ENCODE results near the gene TIGD6. TPM values are rescaled to one million over a fixed set of nuclear protein-coding genes. Genes with fewer than 3 reads are reported as not detected.

Gene TIGD6
- polyA plus RNA-seq, 6 donors from 2014 or later: 3.4 to 6.4 (median 4.0) TPM

- Mint-ChIP-seq H3K27me3 (no peaks in the 10 kb centered on the region), H3K4me3 (no peak overlapping the region), H3K9me3 (no peaks in the 10 kb centered on the region), H3K4me1 (peaks cover 0 to 1% (median 0%) of the 10 kb centered on the region in 3 donors), H3K27ac (no peak overlapping the region), H3K36me3 (peaks cover 11 to 18% of the 10 kb centered on the region in 2 donors)
- no peak for DNase-seq
- ATAC-seq (ENCODE audit: low read depth in 2 of 2): no peak
Observed at GRCh38 chr5:149982505-149982904, 17.9 kb downstream of the TIGD6 start.

GRCh38 chr5:149981206-149981605, 19.2 kb downstream of the TIGD6 start:
- peaks cover 11 to 20% of the 10 kb centered on the region in 2 donors for H3K36me3 Mint-ChIP-seq
- no peak overlapping the region for H3K27ac Mint-ChIP-seq
- H3K9me3 Mint-ChIP-seq: no peaks in the 10 kb centered on the region
- ATAC-seq (ENCODE audit: low read depth in 2 of 2) (no peak), DNase-seq (no peak)
- no peaks in the 10 kb centered on the region for H3K27me3 Mint-ChIP-seq
- peaks cover 0 to 4% (median 0%) of the 10 kb centered on the region in 3 donors for H3K4me1 Mint-ChIP-seq
- no peak overlapping the region for H3K4me3 Mint-ChIP-seq

- Mint-ChIP-seq H3K4me1 (peaks cover 0 to 4% (median 2%) of the 10 kb centered on the region in 3 donors), H3K36me3 (peaks cover 15 to 20% of the 10 kb centered on the region in 2 donors), H3K27me3 (no peaks in the 10 kb centered on the region), H3K4me3 (no peak overlapping the region), H3K27ac (no peak overlapping the region), H3K9me3 (no peaks in the 10 kb centered on the region)
- ATAC-seq (ENCODE audit: low read depth in 2 of 2) (no peak), DNase-seq (no peak)
Observed at GRCh38 chr5:149979896-149980295, 20.6 kb downstream of the TIGD6 start.

GRCh38 chr5:149975409-149975808, 25.0 kb downstream of the TIGD6 start:
- Mint-ChIP-seq H3K4me3 (no peak overlapping the region), H3K27me3 (no peaks in the 10 kb centered on the region), H3K4me1 (peaks cover 3 to 13% (median 8%) of the 10 kb centered on the region in 3 donors), H3K27ac (peak overlapping the region in 1 of 6 donors; percentile 19), H3K36me3 (peaks cover 7 to 14% of the 10 kb centered on the region in 2 donors), H3K9me3 (no peaks in the 10 kb centered on the region)
- no peak for ATAC-seq (ENCODE audit: low read depth in 2 of 2)
- no peak for DNase-seq

GRCh38 chr5:149969181-149969930, 31.1 kb downstream of the TIGD6 start:
- Mint-ChIP-seq H3K27ac (no peak overlapping the region), H3K4me1 (peaks cover 4 to 22% (median 16%) of the 10 kb centered on the region in 3 donors), H3K4me3 (no peak overlapping the region), H3K36me3 (peaks cover 0 to 9% of the 10 kb centered on the region in 2 donors), H3K9me3 (no peaks in the 10 kb centered on the region), H3K27me3 (no peaks in the 10 kb centered on the region)
- ATAC-seq (ENCODE audit: low read depth in 2 of 2): no peak
- no peak for DNase-seq

GRCh38 chr5:149966946-149967345, 33.5 kb downstream of the TIGD6 start:
- no peaks in the 10 kb centered on the region for H3K9me3 Mint-ChIP-seq
- H3K4me3 Mint-ChIP-seq: no peak overlapping the region
- peaks cover 13 to 27% (median 15%) of the 10 kb centered on the region in 3 donors for H3K4me1 Mint-ChIP-seq
- no peak for ATAC-seq (ENCODE audit: low read depth in 2 of 2)
- no peak overlapping the region for H3K27ac Mint-ChIP-seq
- peaks cover 0 to 9% of the 10 kb centered on the region in 2 donors for H3K36me3 Mint-ChIP-seq
- H3K27me3 Mint-ChIP-seq: no peaks in the 10 kb centered on the region
- no peak for DNase-seq

- H3K4me1 Mint-ChIP-seq: peaks cover 25 to 43% (median 32%) of the 10 kb centered on the region in 3 donors
- ATAC-seq (ENCODE audit: low read depth in 2 of 2) (no peak), DNase-seq (no peak)
Observed at GRCh38 chr5:149963729-149964128, 36.7 kb downstream of the TIGD6 start.

GRCh38 chr5:149962601-149963300, 37.7 kb downstream of the TIGD6 start:
- no peak for DNase-seq
- peak overlapping the region in 2 of 6 donors; percentile 14 to 52 for H3K27ac Mint-ChIP-seq
- H3K4me1 Mint-ChIP-seq: peaks cover 25 to 42% (median 32%) of the 10 kb centered on the region in 3 donors
- no peaks in the 10 kb centered on the region for H3K9me3 Mint-ChIP-seq
- H3K27me3 Mint-ChIP-seq: no peaks in the 10 kb centered on the region
- H3K4me3 Mint-ChIP-seq: peak overlapping the region in 3 of 8 donors; percentile 3 to 96 (median 4)
- no peak for ATAC-seq (ENCODE audit: low read depth in 2 of 2)
- H3K36me3 Mint-ChIP-seq: no peaks in the 10 kb centered on the region

More at GRCh38 chr5:149963729-149964128, 36.7 kb downstream of the TIGD6 start:
- no peaks in the 10 kb centered on the region for H3K9me3 Mint-ChIP-seq
- H3K27ac Mint-ChIP-seq: no peak overlapping the region
- H3K4me3 Mint-ChIP-seq: peak overlapping the region in 1 of 8 donors; percentile 56
- no peaks in the 10 kb centered on the region for H3K27me3 Mint-ChIP-seq
- no peaks in the 10 kb centered on the region for H3K36me3 Mint-ChIP-seq

- no peaks in the 10 kb centered on the region for H3K9me3 Mint-ChIP-seq
- no peak for DNase-seq
- peak overlapping the region in 7 of 8 donors; percentile 26 to 98 (median 91) for H3K4me3 Mint-ChIP-seq
- H3K27me3 Mint-ChIP-seq: no peaks in the 10 kb centered on the region
- no peaks in the 10 kb centered on the region for H3K36me3 Mint-ChIP-seq
- H3K4me1 Mint-ChIP-seq: peaks cover 25 to 34% (median 32%) of the 10 kb centered on the region in 3 donors
- no peak for ATAC-seq (ENCODE audit: low read depth in 2 of 2)
- peak overlapping the region in 1 of 6 donors; percentile 16 for H3K27ac Mint-ChIP-seq
Observed at GRCh38 chr5:149961957-149962409, 38.5 kb downstream of the TIGD6 start.

- Mint-ChIP-seq H3K36me3 (no peaks in the 10 kb centered on the region), H3K4me1 (peaks cover 25 to 32% (median 32%) of the 10 kb centered on the region in 3 donors), H3K9me3 (no peaks in the 10 kb centered on the region), H3K4me3 (peak overlapping the region; percentile 85 to 100 (median 95)), H3K27ac (peak overlapping the region; percentile 37 to 92 (median 62)), H3K27me3 (no peaks in the 10 kb centered on the region)
- ATAC-seq (ENCODE audit: low read depth in 2 of 2) (no peak), DNase-seq (no peak)
Observed at GRCh38 chr5:149961186-149961685, 39.2 kb downstream of the TIGD6 start.

- Mint-ChIP-seq H3K9me3 (no peaks in the 10 kb centered on the region), H3K4me1 (peaks cover 25 to 32% (median 32%) of the 10 kb centered on the region in 3 donors), H3K4me3 (peak within 1 kb of the TSS; percentile 90 to 100 (median 97)), H3K27ac (peak within 1 kb of the TSS; percentile 92 to 99 (median 98)), H3K36me3 (no peaks in the 10 kb centered on the region), H3K27me3 (no peaks in the 10 kb centered on the region)
- ATAC-seq (ENCODE audit: low read depth in 2 of 2) (peak; percentile 98 to 99), DNase-seq (peak; percentile 91)
Observed at GRCh38 chr5:149960272-149961185, 39.9 kb downstream of the TIGD6 start, which contains the start of gene SLC26A2. Gene SLC26A2, plus strand, starts transcription at chr5:149960758. Its CDS starts 16,895 bp downstream, at chr5:149977653.

- Mint-ChIP-seq H3K27ac (peak overlapping the region; percentile 78 to 99 (median 94)), H3K9me3 (no peaks in the 10 kb centered on the region), H3K36me3 (no peaks in the 10 kb centered on the region), H3K4me1 (peaks cover 25 to 32% (median 32%) of the 10 kb centered on the region in 3 donors), H3K27me3 (no peaks in the 10 kb centered on the region), H3K4me3 (peak overlapping the region; percentile 90 to 100 (median 97))
- ATAC-seq (ENCODE audit: low read depth in 2 of 2) (peak; percentile 2 to 8), DNase-seq (peak; percentile 29)
Observed at GRCh38 chr5:149959406-149960236, 40.8 kb downstream of the TIGD6 start.
